Stimulated activated CD4-positive, alpha-beta T cell treated with anti-CD3 and anti-CD28 coated beads, Interleukin-1b, Interleukin-23, amount 100 ng/mL, for 4 hours (primary cell): ENCODE measurements around the gene CDC37L1.
A peak's percentile ranks its signal among the peaks of the same experiment; 100 is the strongest.

ENCODE experiments used
- DNase-seq, 2 donors: peaks; one replicate each; pipeline ENCODE4 v3.0.0-alpha.2; 2020; ENCODE audit warnings: low read depth in 2 of 2

Gene CDC37L1

DNA sequence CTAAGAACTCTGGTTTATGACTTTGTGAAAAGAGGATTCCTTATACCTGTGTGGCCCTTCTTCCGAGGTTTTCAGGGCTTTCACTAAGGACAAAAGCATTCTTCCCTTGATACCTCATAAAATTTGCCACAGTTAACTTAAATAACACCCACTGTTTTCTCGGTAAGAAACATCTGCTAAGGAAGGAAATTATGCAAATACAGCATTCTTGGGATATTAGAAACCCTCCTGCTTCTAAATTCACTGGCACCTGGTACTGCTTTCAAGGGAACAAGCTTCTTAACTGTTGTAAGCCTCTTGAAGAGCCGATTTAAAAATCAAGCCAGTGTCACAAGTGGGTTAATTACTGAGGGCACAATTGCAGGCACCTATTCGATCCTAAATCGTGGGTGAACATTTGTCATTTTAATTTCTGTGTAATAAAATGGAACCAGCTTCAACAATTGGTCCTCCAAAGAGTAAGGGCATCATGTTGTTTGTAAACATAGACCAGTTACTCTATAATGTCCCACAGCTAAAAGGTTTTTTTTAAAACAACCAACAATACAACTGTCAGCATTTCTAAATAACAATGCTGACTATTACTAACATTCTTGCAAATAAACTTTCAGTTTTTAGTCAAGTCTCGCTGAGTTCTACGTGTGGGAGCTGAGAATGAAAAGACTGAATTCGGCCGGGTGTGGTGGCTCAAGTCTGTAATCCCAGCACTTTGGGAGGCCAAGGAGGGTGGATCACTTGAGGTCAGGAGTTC, 35.1 kb downstream of the CDC37L1 start:
- DNase-seq = no peak

DNA sequence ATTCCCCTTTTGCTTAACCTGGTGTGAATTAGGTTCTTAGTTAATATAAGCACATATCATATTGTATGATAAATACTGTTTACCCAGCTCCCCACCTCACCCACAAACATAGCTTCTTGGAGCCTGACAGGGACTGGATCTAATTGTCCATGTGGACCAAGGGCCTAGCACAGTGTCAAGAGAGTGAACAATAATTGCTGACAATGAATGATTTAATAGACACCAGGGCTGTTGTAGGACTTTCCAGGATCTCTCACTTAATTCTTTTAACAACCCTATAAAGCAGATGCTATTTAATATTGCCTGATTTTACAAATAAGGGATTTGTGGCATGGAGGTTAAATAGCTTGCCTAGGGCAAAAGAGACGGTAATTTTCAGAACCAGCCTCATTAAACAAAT, 36.8 kb downstream of the CDC37L1 start:
- DNase-seq = no peak

DNA sequence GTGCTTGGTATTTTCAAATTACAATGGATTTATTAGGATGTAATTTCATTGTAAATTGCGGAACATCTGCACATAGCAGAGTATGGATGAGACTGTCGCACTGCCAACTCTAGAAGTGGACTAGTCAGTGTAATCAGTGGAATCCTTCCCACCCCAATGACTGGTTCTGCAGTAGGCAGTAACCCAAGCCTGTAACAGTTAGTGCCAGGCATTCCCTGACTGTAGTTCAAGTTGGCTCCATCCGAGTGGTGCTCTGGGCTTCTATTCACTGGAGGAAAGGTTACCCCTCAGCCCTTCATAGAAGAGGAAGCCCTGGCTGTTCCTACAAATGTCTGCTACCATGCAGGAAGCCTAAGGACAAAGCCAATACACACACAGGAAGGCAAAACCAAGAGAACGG, 38.4 kb downstream of the CDC37L1 start:
- no peak for DNase-seq

DNA sequence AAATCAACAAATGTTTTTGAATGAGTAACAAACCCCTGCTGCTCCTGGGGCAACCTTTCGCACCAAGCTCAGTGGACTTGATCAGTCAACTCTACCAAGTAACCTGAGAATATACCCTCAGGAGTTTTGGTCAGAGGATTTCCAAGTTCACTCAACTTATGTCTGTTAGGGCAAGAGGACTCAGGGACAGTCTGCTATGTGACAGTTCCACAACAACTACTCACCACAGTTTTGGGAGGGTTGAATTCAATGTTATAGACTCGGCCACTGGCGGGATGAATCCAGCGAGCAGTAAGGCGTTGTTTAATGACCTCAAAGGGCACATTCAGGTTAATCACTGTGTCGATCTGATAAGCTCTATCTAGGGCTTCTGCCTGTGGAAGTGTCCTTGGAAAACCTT, 39.5 kb downstream of the CDC37L1 start:
- no peak for DNase-seq

DNA sequence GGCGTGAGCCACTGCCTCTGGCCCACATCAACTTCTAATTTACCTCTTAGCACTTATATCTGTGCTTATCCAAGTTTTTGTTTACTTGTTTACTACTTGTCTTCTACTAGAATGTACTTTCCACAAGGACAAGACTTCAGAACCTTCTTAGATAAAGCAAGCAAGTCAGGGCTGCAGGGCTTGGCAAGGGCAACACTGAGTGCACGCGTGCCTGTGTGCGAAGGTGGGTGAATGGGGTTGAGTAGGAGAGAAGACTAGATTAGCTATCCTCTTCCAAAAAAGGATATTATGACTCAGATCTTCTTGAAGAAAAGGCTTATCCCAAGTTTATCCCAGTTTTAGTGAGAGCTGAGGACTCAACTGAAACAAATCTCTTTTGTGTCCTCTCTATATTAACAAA, 42.4 kb downstream of the CDC37L1 start:
- DNase-seq = no peak

DNA sequence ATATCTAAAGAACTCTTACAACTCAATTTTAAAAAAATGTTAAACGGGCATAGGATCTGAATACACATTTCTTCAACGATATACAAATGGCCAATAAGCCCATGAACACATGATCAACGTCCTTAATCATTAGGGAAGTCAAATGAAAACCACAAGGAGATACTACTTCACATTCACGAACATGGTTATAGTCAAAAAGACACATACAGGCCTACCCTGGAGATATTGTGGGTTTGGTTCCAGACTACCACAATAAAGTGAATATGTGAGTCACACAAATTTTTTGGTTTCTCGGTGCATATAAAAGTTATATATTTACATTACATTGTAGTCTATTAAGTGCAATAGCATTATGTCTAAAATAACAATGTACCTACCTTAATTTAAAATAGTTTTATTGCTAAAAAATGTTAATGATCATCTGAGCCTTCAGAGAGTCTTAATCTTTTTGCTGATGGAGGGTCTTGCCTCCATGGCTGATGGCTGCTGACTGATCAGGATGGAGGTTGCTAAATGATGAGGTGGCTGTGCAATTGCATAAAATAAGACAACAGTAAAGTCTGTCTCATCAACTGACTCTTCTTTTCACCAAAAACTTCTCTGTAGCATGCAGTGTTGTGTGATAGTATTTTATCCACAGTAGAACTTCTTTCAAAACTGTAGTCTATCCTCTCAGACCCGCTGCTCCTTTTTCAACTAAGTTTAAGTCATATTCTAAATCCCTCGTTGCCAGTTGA, 46.5 kb downstream of the CDC37L1 start:
- DNase-seq = no peak

DNA sequence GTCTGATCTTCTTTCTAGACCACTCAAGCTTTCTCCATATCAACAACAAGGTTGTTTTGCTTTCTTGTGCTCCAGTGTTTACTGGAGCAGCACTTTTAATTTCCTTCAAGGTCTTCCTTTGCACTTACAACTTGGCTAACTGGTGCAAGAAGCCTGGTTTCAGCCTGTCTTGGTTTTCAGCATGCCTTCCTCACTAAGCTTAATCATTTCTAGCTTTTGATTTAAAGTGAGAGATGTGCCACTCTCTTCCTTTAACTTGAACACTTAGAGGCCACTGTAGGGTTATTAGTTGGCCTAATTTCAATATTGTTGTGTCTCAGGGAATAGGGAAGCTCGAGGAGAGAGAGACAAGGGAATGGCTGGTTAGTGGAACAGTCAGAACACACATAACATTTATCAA, 48.2 kb downstream of the CDC37L1 start:
- no peak for DNase-seq

DNA sequence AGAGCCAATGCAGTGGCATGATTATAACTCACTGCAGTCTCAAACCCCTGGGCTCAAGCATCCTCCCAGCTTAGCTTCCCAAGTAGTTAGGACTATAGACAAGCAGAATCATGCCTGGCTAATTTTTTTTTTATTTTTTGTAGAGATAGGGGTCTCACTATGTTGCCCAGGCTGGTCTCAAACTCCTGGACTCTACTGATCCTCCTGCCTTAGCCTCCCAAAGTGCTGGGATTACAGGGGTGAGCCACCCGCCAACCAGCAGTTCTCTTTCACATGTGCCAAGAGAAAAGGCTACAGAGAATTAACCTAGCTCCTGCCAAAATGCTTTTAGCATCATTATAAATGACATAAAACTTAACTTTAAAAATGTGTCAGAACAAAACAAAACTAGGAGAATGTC, 53.5 kb downstream of the CDC37L1 start:
- no peak for DNase-seq

DNA sequence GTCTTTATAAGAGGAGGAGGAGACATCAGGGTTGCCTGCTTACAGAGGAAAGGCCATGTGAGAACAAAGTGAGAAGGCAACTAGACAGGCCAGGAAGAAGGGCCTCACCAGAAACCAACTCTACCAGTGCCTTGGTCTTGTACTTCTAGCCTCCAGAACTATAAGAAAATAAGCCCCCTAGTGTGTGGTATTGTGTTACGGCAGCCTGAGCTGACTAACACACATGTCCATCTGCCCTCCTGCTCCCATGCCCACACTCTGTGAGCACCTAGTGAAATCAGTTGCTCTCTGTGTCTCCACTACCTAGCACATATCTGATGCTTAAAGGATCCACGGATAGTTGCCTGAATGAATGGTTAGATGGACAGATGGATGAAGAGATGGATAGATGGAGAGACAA, 54.8 kb downstream of the CDC37L1 start:
- no peak for DNase-seq

DNA sequence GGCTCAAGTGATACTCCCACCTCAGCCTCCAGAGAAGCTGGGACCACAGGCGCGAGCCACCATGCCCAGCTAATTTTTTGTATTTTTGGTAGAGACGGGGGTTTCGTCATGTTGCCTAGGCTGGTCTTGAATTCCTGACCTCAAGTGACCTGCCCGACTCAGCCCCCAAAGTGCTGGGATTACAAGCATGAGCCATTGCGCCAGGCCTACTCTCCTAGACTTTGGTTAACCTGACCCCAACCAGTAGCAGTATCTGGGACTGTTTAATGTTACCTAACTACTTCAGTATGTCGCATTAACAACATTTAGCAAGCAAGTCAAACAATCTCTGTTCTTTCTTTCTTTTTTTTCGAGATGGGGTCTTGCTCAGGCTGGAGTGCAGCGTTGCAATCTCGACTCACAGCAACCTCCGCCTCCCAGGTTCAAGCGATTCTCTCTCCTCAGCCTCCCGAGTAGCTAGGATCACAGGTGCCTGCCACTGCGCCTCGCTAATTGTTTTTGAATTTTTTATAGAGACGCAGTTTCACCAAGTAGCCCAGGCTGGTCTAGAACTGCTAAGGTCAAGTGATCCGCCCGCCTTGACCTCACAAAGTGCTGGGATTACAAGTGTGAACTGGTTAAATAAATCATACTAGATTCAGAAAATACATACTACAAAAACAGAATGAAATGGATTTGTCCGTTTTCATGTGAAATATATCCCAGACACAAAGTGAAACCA, 59.7 kb downstream of the CDC37L1 start:
- no peak for DNase-seq

DNA sequence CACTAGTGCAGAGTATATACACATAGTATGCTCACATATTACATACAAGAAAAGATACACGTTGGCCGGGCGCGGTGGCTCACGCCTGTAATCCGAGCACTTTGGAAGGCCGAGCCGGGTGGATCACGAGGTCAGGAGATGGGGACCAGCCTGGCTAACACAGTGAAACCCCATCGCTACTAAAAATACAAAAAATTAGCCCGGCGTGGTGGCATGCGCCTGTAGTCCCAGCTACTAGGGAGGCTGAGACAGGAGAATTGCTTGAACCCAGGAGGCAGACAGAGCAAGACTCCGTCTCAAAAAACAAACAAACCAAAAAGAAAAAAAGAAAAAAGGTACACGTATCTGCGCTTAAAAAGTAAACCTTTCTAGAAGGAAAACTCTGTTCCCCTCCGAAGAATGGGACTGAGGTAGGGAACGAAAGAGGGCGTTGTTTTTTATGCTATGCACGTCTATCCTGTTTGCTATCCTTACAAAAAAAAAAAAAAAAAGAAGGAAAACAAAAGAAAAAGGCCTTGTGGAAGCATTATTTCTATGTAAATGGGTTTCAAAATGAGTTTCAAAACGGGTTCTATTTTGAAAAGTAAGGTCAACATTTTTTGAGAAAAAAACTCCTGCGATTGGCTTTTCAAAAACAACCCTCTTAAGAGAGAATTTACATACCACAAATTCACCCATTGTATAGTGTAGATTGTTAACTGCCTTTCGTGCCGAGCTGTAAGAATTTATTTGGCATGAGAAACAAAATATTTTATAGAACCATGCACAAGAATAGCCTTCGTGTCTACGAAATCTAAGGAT, 60.4 kb downstream of the CDC37L1 start:
- DNase-seq = no peak

DNA sequence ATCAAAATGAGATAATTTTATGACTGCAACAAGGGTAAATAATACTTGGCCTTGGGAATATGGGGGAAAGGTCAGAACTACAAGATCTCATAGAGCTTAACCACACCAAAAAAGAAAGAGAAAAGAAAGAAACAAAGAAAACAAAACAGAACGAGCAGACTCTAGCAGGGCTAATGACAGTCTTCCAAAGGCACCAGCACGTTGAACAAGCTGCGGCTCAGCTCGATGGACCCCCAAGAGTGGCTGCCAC, 60.9 kb downstream of the CDC37L1 start:
- DNase-seq = no peak

DNA sequence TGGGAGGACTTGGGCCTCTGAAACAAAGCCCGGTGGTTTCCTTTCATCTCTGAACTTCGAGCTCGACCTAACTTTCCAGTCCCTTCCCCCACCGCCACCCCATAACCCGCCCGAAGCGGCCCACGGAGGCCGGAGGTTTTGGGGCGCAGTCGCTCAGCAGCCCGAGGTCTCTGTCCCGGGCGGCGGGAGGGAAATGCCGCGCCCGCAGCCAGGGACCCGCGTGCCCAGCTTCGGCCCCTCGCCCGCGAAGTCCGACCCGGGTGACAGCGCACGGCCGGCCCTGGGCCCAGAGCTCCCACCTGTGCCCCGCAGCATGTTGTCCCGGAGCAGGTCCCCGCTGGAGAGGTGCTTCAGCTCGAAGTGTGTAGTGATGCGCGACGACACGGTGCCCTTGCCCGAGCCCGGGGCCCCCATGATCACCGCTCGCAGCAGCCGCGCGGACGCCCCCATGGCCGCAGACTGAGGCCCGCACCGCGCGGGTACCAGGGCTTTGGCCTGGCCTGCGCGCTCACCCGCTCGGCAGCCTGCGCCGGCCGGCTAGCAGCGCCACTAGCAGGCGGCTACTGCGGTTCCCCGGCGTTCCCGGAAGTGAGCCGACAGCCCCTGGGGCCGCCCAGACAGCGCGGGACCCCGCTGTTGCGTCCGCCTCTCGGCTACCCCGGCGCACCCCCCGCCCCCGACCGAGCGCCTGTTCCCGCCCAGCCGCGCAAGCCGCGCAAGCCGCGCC, 61.4 kb downstream of the CDC37L1 start, which contains the start of gene AK3:
Gene AK3 (minus strand): TSS at position 565 of the 727 bp plus-strand sequence. CDS start 115 bp downstream, at position 450.
- DNase-seq = peak; percentile 55 to 82

DNA sequence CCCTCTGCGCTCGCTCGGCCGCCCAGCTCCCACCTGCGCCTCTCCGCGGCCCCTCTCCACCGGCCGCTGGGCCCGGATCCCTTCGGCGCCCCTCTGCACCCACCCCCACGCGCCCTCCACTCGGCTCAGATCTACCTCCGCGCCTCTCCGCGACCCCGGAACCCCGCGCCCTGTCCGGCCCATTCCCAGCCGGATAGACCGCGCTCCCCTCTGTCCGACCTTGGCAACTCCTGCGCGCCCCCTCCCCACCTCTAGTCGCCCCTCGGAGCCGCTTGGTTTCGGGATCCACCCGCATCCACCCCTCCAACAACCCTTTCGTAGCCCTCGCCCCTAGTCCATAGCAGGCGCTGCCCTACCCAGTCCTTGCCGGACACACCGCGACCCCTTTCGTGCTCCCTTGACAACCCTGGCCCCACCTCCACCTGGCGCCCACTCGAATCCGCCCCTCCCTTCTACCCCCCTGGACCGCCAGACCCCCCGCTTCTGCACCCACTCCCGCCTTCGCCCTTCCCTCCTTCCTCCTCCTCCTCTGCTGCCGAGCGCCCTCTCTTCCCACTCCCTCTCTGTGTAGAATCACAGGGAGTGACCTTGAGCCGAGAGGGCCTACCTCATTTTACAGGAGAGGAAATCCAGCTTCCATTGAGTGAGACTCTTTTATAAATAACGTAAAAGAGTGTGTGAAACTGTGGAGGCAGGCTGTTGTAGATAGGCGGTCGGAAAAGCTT, 62.2 kb downstream of the CDC37L1 start:
- no peak for DNase-seq

DNA sequence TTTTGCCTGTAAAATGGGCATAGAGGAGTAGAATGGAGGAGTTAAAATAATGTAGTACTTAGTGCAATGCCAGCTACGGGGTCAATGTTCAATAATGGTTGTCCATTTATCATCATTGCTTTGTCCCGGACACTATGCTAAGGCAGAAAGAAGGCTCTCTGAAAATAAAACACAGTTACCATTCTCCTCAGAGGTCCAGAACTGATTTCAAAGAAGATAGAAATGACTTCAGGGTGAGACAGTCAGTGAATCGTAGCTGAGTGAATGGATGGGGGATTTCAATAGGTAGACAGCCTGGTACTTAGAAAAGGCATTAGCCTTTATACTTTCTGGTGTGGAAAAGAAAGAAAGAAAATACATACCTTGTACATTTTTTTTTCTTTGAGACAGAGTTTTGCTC, 62.9 kb downstream of the CDC37L1 start:
- no peak for DNase-seq

DNA sequence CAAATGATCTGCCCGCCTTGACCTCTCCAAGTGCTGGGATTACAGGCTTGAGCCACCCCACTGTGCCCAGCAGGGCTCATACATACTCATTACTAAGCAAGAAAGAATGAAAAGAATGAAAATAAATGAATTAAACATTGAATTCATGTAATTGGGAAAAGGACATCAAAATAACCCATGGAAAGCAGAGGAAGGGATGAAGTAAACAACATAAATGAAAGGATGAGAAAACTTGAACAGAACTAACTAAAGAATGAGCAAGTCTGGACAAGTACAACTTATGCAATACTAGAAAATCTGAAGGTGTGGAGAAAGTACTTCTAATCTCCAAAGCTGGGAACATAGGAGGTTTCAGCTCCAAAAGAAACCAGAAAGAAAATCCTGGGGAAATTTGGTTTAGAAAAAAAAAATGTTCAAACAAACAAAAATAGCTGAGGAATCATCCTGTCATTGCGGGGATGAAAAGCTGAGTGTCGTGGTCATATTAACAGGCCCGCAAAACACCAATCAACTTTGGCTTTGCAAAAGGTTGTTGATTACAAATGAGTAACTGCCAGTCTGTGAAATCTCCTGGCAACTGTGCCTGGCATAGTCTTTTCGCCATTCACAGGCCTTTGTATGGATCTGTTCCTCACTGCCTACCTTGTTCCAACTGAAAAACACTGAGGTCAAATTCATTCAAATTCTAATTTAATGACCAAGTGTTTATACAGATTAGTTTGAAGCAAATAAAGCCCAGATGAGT, 63.9 kb downstream of the CDC37L1 start:
- DNase-seq = no peak

DNA sequence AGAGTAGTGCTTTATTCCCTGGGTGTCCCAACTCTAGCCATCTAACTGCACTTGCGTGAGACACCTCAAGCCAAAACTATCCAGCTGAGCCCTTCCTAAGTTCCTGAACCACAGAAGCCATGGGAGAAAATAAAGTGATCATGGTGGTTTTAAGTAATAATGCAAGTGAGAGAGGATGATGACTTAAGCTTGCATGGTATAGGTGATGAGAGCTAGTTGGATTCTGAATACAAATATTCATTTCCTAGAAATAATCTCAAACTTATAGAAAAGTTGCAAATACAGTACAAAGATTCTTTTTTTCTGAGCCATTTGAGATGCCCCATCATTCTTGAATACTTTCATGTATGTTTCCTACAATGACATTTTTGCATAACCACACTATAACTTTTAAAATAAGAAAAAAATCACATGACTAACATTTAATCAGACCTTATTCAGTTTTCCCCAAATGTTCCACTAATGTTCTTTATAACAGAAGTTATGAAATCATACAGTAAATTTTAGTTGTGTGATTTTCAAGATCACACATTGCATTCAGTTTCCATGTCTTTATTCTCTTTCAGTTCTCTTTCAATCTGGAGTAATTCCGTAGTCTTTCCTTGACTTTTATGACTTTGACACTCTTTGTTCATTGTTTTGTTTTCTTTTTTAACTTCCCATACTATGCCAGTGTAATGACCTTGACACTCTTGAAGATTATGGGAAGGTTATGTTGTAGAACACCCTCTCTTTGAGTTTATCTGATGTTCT, 67.1 kb downstream of the CDC37L1 start:
- DNase-seq = no peak

DNA sequence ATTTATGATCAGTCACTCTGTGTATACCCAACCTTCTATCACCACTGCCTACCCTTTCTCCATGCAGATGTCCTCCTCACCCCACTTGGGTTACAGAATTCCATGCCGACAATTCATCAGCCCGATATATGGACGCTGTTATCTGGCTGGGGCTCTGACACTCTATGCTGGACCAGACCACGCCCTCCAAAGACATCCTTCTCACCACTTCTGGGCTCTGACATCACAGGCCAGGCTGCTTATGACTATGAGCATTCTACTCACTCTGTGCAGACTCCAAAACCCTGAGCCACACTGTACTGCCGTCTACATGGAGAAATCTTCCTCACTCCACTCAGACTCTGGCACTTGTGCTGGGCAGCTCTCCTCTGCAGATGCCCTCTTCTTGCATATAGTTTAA, 69.2 kb downstream of the CDC37L1 start:
- DNase-seq = no peak

DNA sequence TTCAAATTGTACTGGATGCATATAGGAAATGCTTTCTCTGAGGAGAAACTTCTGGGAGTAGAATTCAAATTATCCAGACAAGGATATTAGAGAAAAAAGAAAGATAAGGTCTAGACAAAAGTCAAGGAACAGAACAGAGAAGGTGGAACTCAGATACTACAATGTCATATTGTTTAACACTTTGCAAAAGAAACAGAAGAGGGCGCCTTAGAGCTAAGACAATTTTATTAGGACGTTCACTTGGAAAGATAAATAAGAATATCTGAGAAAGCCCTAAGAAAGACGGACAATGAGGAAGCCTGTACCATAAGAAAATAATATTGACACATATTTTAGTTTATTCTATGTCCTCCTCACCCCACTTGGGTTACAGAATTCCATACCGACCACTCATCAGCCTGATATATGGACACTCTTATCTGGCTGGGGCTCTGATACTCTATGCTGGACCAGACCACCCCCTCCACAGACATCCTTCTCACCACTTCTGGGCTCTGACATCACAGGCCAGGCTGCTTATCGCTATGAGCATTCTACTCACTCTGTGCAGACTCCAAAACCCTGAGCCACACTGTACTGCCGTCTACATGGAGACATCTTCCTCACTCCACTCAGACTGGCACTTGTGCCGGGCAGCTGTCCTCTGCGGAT, 70.8 kb downstream of the CDC37L1 start:
- no peak for DNase-seq
